HCT116 (cell line): Measurements from ENCODE around the gene TCF12. TPM values are rescaled to one million over a fixed set of nuclear protein-coding genes. Genes with fewer than 3 reads are reported as not detected.

ENCODE experiments used
- ATAC-seq: fragments of 200-7000 bp; cut with Tn5 transposase; 2 replicates; pipeline ENCODE4 v1.9.1; 2020; ENCODE audit warnings: mild to moderate bottlenecking, moderate library complexity
- BruUV-seq: library from RNA; stranded (reverse); fragments of 400-500 nt; replicated peaks from 2 replicates; lab custom pipeline; 2021; lab: Mats Ljungman, UMichigan
- CTCF ChIA-PET: fragments of 300-600 bp; sonication (Branson Sonifier 250); formaldehyde crosslinking; loops from one replicate; lab custom pipeline; 2021; ENCODE audit warnings: antibody characterized with exemption; lab: Charles Lee
- POLR2A ChIA-PET: fragments of 300-600, 350-600 bp; sonication (Branson Sonifier 250); formaldehyde crosslinking; loops from one replicate; lab custom pipeline; 2021; ENCODE audit warnings: antibody characterized with exemption; lab: Charles Lee
- RAD21 ChIA-PET, 2 experiments: fragments of 300-600 bp; sonication (Branson Sonifier 250); formaldehyde crosslinking; loops; one replicate each; lab custom pipeline; 2023; ENCODE audit warnings: low total read pairs in 2 of 2; ENCODE audit not compliant: uncharacterized antibody in 2 of 2, unreplicated experiment in 2 of 2, low non-redundant PET in 1 of 2; lab: Charles Lee
- DNase-seq: peaks from one replicate; pipeline ENCODE4 v3.0.0-alpha.2; 2010; ENCODE audit warnings: low read depth, low spot score
- H2AFZ ChIP-seq: fragments of 200-600 bp; shearing (Covaris generic), sonication (generic); 2 replicates; pipeline ENCODE4 v1.6.1; 2017; ENCODE audit warnings: low read depth, mixed run types, mixed read lengths, antibody characterized with exemption, low read length; ENCODE audit not compliant: poor library complexity, severe bottlenecking
- H3K27ac ChIP-seq: 2 replicates; pipeline ENCODE4 v1.5.1; 2012; ENCODE audit warnings: low read depth, low read length
- H3K27me3 ChIP-seq: fragments of 200-600 bp; sonication (generic); 2 replicates; pipeline ENCODE4 v1.6.1; 2016; ENCODE audit warnings: mixed run types, low read length, mixed read lengths; ENCODE audit not compliant: insufficient read depth
- H3K36me3 ChIP-seq, 2 experiments: fragments of 200-500 bp in 1 of 2; fragments of 200-600 bp in 1 of 2; sonication (Bioruptor generic) in 1 of 2; sonication (generic) in 1 of 2; 2 replicates each; pipeline versions ENCODE4 v1.5.1 to v1.6.1; 2014 to 2016; ENCODE audit warnings: low read length in 2 of 2, inconsistent platforms in 1 of 2, mixed read lengths in 1 of 2, mixed run types in 1 of 2; ENCODE audit not compliant: insufficient read depth in 2 of 2, control insufficient read depth in 1 of 2
- H3K4me1 ChIP-seq, 2 experiments: fragments of 200-600 bp in 1 of 2; sonication (generic) in 1 of 2; 2 replicates each; pipeline versions ENCODE4 v1.5.1 to v1.6.1; 2012 to 2017; ENCODE audit warnings: low read length in 2 of 2, inconsistent platforms in 1 of 2, mild to moderate bottlenecking in 1 of 2, mixed read lengths in 1 of 2, mixed run types in 1 of 2, moderate library complexity in 1 of 2; ENCODE audit not compliant: insufficient read depth in 2 of 2, control insufficient read depth in 1 of 2
- H3K4me2 ChIP-seq: fragments of 200-600 bp; sonication (generic); 2 replicates; pipeline ENCODE4 v1.6.1; 2017; ENCODE audit warnings: mixed run types, low read length, mixed read lengths
- H3K4me3 ChIP-seq, 2 experiments: fragments of 200-600 bp in 1 of 2; sonication (generic) in 1 of 2; replicated peaks in 1 of 2; 2 replicates each; pipeline ENCODE4 v1.5.1; 2011 to 2016; ENCODE audit warnings: low read length in 2 of 2, control low read depth in 1 of 2, low read depth in 1 of 2, mild to moderate bottlenecking in 1 of 2, mixed read lengths in 1 of 2, mixed run types in 1 of 2
- H3K79me2 ChIP-seq: fragments of 200-600 bp; sonication (generic); 2 replicates; pipeline ENCODE4 v1.6.1; 2017; ENCODE audit warnings: mild to moderate bottlenecking, mixed run types, low read length, moderate library complexity, mixed read lengths; ENCODE audit not compliant: insufficient read depth
- H3K9ac ChIP-seq: fragments of 200-600 bp; sonication (generic); 2 replicates; pipeline ENCODE4 v1.6.1; 2016; ENCODE audit warnings: low read length, mixed read lengths
- H3K9me2 ChIP-seq: fragments of 200-600 bp; sonication (generic), shearing (Covaris generic); 2 replicates; pipeline ENCODE4 v1.6.1; 2017; ENCODE audit warnings: mixed run types, mild to moderate bottlenecking, moderate library complexity; ENCODE audit not compliant: insufficient read depth
- H3K9me3 ChIP-seq, 2 experiments: fragments of 200-500 bp in 1 of 2; fragments of 200-600 bp in 1 of 2; sonication (Bioruptor generic) in 1 of 2; sonication (generic) in 1 of 2; 2 replicates each; pipeline ENCODE4 v1.6.1; 2014 to 2017; ENCODE audit warnings: low read length in 2 of 2, mixed read lengths in 2 of 2, inconsistent platforms in 1 of 2, low read depth in 1 of 2, mild to moderate bottlenecking in 1 of 2, mixed run types in 1 of 2, moderate library complexity in 1 of 2; ENCODE audit not compliant: control insufficient read depth in 1 of 2, insufficient read depth in 1 of 2
- H4K20me1 ChIP-seq: fragments of 200-600 bp; sonication (generic), shearing (Covaris generic); 2 replicates; pipeline ENCODE4 v1.6.1; 2017; ENCODE audit warnings: mixed run types, mild to moderate bottlenecking, moderate library complexity; ENCODE audit not compliant: insufficient read depth
- CBX3 ChIP-seq: IDR thresholded peaks from 2 replicates; pipeline ENCODE4 v1.6.1; 2012; ENCODE audit warnings: low read depth
- CEBPB ChIP-seq: IDR thresholded peaks from 2 replicates; pipeline ENCODE4 v1.6.1; 2012; ENCODE audit warnings: low read depth
- CTCF ChIP-seq, 3 experiments: fragments of 200-600 bp in 1 of 3; sonication (generic) in 1 of 3; IDR thresholded peaks in 2 of 3; conservative IDR thresholded peaks in 1 of 3; 2 replicates each; pipeline ENCODE4 v1.5.1; 2012 to 2017; ENCODE audit warnings: low read depth in 2 of 3, low read length in 2 of 3, antibody characterized with exemption in 1 of 3, borderline replicate concordance in 1 of 3, control low read depth in 1 of 3, mild to moderate bottlenecking in 1 of 3, mixed read lengths in 1 of 3, mixed run types in 1 of 3, moderate library complexity in 1 of 3; ENCODE audit not compliant: insufficient read depth in 1 of 3
- ELF1 ChIP-seq: IDR thresholded peaks from 2 replicates; pipeline ENCODE4 v1.6.1; 2012; ENCODE audit warnings: low read depth, borderline replicate concordance
- EZH2 ChIP-seq: fragments of 200-600 bp; sonication (generic); IDR thresholded peaks from 2 replicates; pipeline ENCODE4 v1.6.1; 2017; ENCODE audit warnings: antibody characterized with exemption, mixed run types
- JUND ChIP-seq: IDR thresholded peaks from 2 replicates; pipeline ENCODE4 v1.6.1; 2012
- POLR2A ChIP-seq: IDR thresholded peaks from 2 replicates; pipeline ENCODE4 v1.7.0; 2011; ENCODE audit warnings: borderline replicate concordance; ENCODE audit not compliant: insufficient read depth, insufficient read length; ENCODE audit errors: extremely low read depth
- SIN3A ChIP-seq: IDR thresholded peaks from 2 replicates; pipeline ENCODE4 v1.6.1; 2012; ENCODE audit warnings: low read depth
- ZBTB33 ChIP-seq: IDR thresholded peaks from 2 replicates; pipeline ENCODE4 v1.6.1; 2011; ENCODE audit warnings: mild to moderate bottlenecking, low read length, moderate library complexity; ENCODE audit not compliant: insufficient replicate concordance; ENCODE audit errors: extremely low read depth
- ZNF274 ChIP-seq: fragments of 200-500 bp; sonication (Bioruptor generic); IDR thresholded peaks from 2 replicates; pipeline ENCODE4 v1.6.1; 2014; ENCODE audit warnings: mild to moderate bottlenecking, low read depth, low read length, inconsistent platforms
- intact Hi-C: fragments of 100-400 bp; cut with micrococcal nuclease; formaldehyde crosslinking; loops from 2 replicates; pipeline ENCODE4 v1.10.0; 2022
- total RNA-seq: library from RNA; stranded (reverse); gene quantifications from one replicate; pipeline ENCODE4 v1.2.1, GENCODE V29; 2021; ENCODE audit not compliant: unreplicated experiment

The TCF12 gene
- total RNA-seq, 1 experiment from 2014 or later, result 71.6 TPM

GRCh38 chr15:56923174-56923591 lies 4.7 kb downstream of the TCF12 start:
- ChIA-PET RAD21 (no interaction called here), CTCF (no interaction called here)
- H3K4me3 ChIP-seq, result no peak overlapping the region
- peaks cover 9% of the 10 kb centered on the region; the same call in 1 of the 2 replicates for H4K20me1 ChIP-seq
- intact Hi-C loops, result no loop called here
- no peak overlapping the region for H3K4me2 ChIP-seq
- no peak for ATAC-seq
- no TSS peak for BruUV-seq
- no peaks in the 10 kb centered on the region for H3K27me3 ChIP-seq
- H3K79me2 ChIP-seq, result peaks cover 89% of the 10 kb centered on the region
- peaks cover 3 to 6% of the 10 kb centered on the region in 2 experiments; a peak in 2 of 4 replicates for H3K36me3 ChIP-seq
- H2AFZ ChIP-seq, result no peak overlapping the region
- H3K4me1 ChIP-seq, result peaks cover 4 to 9% of the 10 kb centered on the region in 2 experiments; a peak in 3 of 4 replicates
- H3K9me3 ChIP-seq, result no peaks in the 10 kb centered on the region
- TF ChIP-seq SIN3A, result no peak
- TF ChIP-seq, all 23 proteins: peak for 0
- H3K9ac ChIP-seq, result no peak overlapping the region
- no peaks in the 10 kb centered on the region for H3K9me2 ChIP-seq
- no peak overlapping the region for H3K27ac ChIP-seq
- DNase-seq, result no peak
- POLR2A ChIA-PET, result interaction anchor here (0.6 kb wide), 1 partner anchor 131 kb away, joined by 3 read pairs; no protein-coding TSS in a partner anchor

DNA sequence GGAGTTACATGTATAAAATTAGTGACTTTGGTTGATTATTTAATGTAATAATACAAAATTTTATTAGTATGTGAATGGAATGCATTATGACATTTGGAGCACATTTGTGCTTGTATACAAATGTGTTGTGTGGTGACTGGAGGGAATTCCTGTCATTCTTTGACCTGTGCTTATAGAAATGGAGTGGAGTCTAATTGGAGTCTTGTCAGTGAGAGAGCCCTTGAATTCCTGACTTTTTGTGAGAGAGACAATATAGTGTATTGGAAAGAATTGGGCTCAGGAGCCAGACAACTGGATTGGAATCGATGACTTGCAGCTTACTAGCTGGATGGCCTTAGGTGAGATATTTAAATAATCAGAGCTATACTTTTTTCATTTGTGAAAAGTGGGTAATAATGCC lies 9.4 kb downstream of the TCF12 start:
- DNase-seq (no peak), ATAC-seq (no peak)
- BruUV-seq, result no TSS peak
- no peaks in the 10 kb centered on the region for H3K9me2 ChIP-seq
- no peak overlapping the region for H2AFZ ChIP-seq
- no peaks in the 10 kb centered on the region for H3K27me3 ChIP-seq
- H3K4me3 ChIP-seq, result no peak overlapping the region
- H3K4me1 ChIP-seq, result peaks cover 18 to 19% of the 10 kb centered on the region in 2 experiments
- no peak overlapping the region for H3K27ac ChIP-seq
- TF ChIP-seq CTCF (IDR thresholded peaks at IDR 0.05 in 2 of 3, conservative IDR thresholded peaks at IDR 0.05 in 1 of 3; ENCODE audit: borderline replicate concordance in 1 of 3, insufficient read depth in 1 of 3, low read depth in 2 of 3, low read length in 2 of 3) (no peak), CEBPB (no peak), ZBTB33 (no peak), POLR2A (no peak), CBX3 (no peak), EZH2 (no peak), ELF1 (no peak), JUND (no peak), ZNF274 (no peak)
- peaks cover 95% of the 10 kb centered on the region for H3K79me2 ChIP-seq
- H3K9me3 ChIP-seq, result no peaks in the 10 kb centered on the region
- H3K4me2 ChIP-seq, result no peak overlapping the region
- CTCF ChIA-PET, result interaction anchor here (0.6 kb wide), 1 partner anchor 10 kb away, joined by 3 read pairs; no protein-coding TSS in a partner anchor
- H3K9ac ChIP-seq, result no peak overlapping the region
- RAD21 ChIA-PET, result no interaction called here
- intact Hi-C loops, result no loop called here
- H4K20me1 ChIP-seq, result peaks cover 16% of the 10 kb centered on the region; the same call in 1 of the 2 replicates
- H3K36me3 ChIP-seq, result no peaks in the 10 kb centered on the region
- POLR2A ChIA-PET, result interaction anchor here (0.5 to 1.1 kb wide), 2 partner anchors 10 to 80 kb away, joined by 3 to 4 read pairs; partner anchors contain the start of gene TCF12
